NCI-H446 (cell line): ENCODE results near the gene SAMD13.

Source experiments
- DNase-seq, 2 experiments: peaks; one replicate each; lab custom pipeline; 2025; lab: John Stamatoyannopoulos, UW

SAMD13 gene

GRCh38 chr1:84345220-84345619 is 43.7 kb downstream of the SAMD13 start:
- DNase-seq: no peak

GRCh38 chr1:84347271-84347931 is 45.9 kb downstream of the SAMD13 start:
- DNase-seq: no peak

GRCh38 chr1:84347932-84348555 is 46.5 kb downstream of the SAMD13 start:
- no peak for DNase-seq

GRCh38 chr1:84348759-84349158 is 47.3 kb downstream of the SAMD13 start:
- no peak for DNase-seq

GRCh38 chr1:84350104-84350503 is 48.6 kb downstream of the SAMD13 start:
- DNase-seq: no peak

- no peak for DNase-seq
These were observed 49.0 kb downstream of the SAMD13 start for GRCh38 chr1:84350550-84350949.

GRCh38 chr1:84352298-84353106 is 51.0 kb downstream of the SAMD13 start:
- no peak for DNase-seq

GRCh38 chr1:84353695-84354094 is 52.2 kb downstream of the SAMD13 start:
- DNase-seq: peak; percentile 19 to 35

GRCh38 chr1:84355556-84355955 is 54.0 kb downstream of the SAMD13 start:
- DNase-seq: no peak

- DNase-seq: no peak
These were observed 55.4 kb downstream of the SAMD13 start for GRCh38 chr1:84356881-84357280.

- no peak for DNase-seq
These were observed 57.2 kb downstream of the SAMD13 start for GRCh38 chr1:84358695-84359094.

GRCh38 chr1:84360316-84360715 is 58.8 kb downstream of the SAMD13 start:
- no peak for DNase-seq

- DNase-seq: no peak
These were observed 60.3 kb downstream of the SAMD13 start for GRCh38 chr1:84361796-84362195.

GRCh38 chr1:84363019-84363418 is 61.5 kb downstream of the SAMD13 start:
- DNase-seq: no peak

GRCh38 chr1:84363622-84364021 is 62.1 kb downstream of the SAMD13 start:
- no peak for DNase-seq

- no peak for DNase-seq
These were observed 64.0 kb downstream of the SAMD13 start for GRCh38 chr1:84365225-84366221.

GRCh38 chr1:84366786-84367185 is 65.3 kb downstream of the SAMD13 start:
- DNase-seq: no peak

- no peak for DNase-seq
These were observed 65.7 kb downstream of the SAMD13 start for GRCh38 chr1:84367219-84367618.

- no peak for DNase-seq
These were observed 66.9 kb downstream of the SAMD13 start for GRCh38 chr1:84368441-84368840.

GRCh38 chr1:84370266-84370665 is 68.8 kb downstream of the SAMD13 start:
- no peak for DNase-seq

- DNase-seq: no peak
These were observed 69.4 kb downstream of the SAMD13 start for GRCh38 chr1:84370831-84371394.
